Nephron (organoid): Measurements from ENCODE around the gene ATP6V1B1.

ENCODE experiments used
- H3K27ac Mint-ChIP-seq, 3 experiments: 2 replicates each; pipeline ENCODE4 v1.8.0; 2020; ENCODE audit warnings: mixed read lengths in 3 of 3, mild to moderate bottlenecking in 2 of 3, moderate library complexity in 1 of 3
- H3K27me3 Mint-ChIP-seq: 2 replicates; pipeline ENCODE4 v1.8.0; 2021; ENCODE audit warnings: low read depth, mild to moderate bottlenecking, moderate library complexity, mixed read lengths
- H3K36me3 Mint-ChIP-seq: 2 replicates; pipeline ENCODE4 v1.8.0; 2020; ENCODE audit warnings: low read depth, mixed read lengths
- H3K4me1 Mint-ChIP-seq: 2 replicates; pipeline ENCODE4 v1.8.0; 2020; ENCODE audit warnings: mixed read lengths
- H3K4me3 Mint-ChIP-seq, 3 experiments: 2 replicates each; pipeline ENCODE4 v1.8.0; 2020; ENCODE audit warnings: mild to moderate bottlenecking in 3 of 3, mixed read lengths in 3 of 3, moderate library complexity in 2 of 3
- H3K9me3 Mint-ChIP-seq: 2 replicates; pipeline ENCODE4 v1.8.0; 2020; ENCODE audit warnings: mixed read lengths
- TF ChIP-seq, protein P1 (sequence below), 3 experiments: fragments of 200-600 bp; sonication (generic); IDR thresholded peaks; one replicate each; pipeline ENCODE4 v1.5.0; 2021; ENCODE audit warnings: antibody characterized with exemption in 3 of 3; ENCODE audit not compliant: unreplicated experiment in 3 of 3

The ATP6V1B1 gene

DNA sequence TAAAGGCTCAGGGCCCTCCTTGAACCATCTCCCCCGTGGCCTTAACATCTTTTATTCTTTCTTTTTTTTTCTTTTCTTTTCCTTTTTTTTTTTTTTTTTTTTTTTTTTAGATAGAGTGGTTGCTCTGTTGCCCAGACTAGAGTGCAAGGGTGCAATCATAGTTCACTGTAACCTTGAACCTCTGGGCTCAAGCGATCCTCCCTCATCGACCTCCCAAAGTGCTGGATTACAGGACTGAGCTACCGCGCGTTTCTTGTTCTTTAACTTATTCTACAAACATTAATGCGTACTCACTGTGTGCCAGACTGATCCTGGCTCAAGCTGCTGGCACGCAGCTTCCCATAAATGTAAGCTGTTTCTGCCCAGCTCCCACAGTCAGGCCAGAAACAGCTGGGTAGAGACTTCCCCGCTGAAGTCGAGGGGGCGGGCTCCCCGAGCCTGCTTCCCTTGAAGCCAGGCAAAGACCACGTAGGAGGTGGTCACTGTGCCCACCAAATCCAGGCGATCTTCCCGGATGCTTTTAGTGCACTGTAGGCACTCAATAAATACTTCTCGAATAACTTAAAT lies 29.2 kb upstream of the ATP6V1B1 start:
- H3K4me1 Mint-ChIP-seq = peaks cover 27% of the 10 kb centered on the region

DNA sequence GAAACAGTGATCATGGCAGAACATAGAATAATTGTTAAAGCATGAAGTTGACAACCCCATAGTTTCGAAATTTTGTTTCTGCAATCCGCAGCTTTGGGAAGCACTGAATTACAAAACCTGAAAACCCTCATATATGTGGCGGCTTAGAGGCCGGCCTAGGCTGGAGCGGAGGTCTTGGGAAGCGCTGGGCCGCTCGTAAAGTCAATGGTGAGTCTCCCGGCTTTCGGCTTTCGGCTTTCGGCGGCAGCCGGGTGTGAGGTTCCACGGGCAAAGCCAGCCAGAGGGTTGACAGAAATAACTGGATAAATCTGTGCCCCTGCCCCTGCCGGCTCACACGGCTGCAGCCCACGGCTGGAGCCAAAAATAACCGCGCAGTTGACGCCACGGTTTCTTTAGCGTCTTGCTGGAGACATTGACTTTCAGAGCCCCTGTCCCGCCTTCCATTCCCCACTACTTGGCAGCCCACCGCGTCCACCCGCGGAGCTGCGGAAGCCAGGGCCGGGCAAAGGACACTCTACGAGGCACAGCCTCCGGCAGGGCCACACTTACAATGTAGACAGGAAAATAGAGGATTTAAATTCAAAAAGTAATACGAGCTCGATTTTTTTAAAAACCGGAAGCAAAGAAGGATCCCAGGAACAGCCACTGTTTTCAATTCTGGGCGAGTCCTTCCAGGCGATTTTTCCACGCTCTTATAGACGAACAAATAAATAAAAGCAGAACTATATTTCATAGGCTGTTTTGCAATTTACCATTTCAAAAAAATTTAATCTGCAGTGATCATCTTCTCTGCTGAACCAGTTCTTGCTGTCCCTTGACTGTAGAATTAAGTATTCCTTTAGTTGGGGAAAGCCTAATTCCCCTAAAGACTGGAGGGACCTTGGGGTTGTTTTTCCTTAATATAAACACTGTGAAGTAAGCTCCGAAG lies 28.3 kb upstream of the ATP6V1B1 start:
- peak overlapping the region; percentile 71 to 80 (median 75) for H3K4me3 Mint-ChIP-seq
- TF ChIP-seq, protein P1, sequence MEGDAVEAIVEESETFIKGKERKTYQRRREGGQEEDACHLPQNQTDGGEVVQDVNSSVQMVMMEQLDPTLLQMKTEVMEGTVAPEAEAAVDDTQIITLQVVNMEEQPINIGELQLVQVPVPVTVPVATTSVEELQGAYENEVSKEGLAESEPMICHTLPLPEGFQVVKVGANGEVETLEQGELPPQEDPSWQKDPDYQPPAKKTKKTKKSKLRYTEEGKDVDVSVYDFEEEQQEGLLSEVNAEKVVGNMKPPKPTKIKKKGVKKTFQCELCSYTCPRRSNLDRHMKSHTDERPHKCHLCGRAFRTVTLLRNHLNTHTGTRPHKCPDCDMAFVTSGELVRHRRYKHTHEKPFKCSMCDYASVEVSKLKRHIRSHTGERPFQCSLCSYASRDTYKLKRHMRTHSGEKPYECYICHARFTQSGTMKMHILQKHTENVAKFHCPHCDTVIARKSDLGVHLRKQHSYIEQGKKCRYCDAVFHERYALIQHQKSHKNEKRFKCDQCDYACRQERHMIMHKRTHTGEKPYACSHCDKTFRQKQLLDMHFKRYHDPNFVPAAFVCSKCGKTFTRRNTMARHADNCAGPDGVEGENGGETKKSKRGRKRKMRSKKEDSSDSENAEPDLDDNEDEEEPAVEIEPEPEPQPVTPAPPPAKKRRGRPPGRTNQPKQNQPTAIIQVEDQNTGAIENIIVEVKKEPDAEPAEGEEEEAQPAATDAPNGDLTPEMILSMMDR (IDR thresholded peaks at IDR 0.05; ENCODE audit: unreplicated experiment in 3 of 3) = no peak
- peaks cover 97% of the 10 kb centered on the region for H3K27me3 Mint-ChIP-seq
- H3K4me1 Mint-ChIP-seq = peaks cover 18% of the 10 kb centered on the region
- no peak overlapping the region for H3K27ac Mint-ChIP-seq
- H3K36me3 Mint-ChIP-seq = no peaks in the 10 kb centered on the region
- no peaks in the 10 kb centered on the region for H3K9me3 Mint-ChIP-seq

More for the DNA sequence above, 29.2 kb upstream of the ATP6V1B1 start:
- no peak overlapping the region for H3K27ac Mint-ChIP-seq
- H3K4me3 Mint-ChIP-seq = peak overlapping the region in 1 of 3 experiments; percentile 80
- peaks cover 97% of the 10 kb centered on the region for H3K27me3 Mint-ChIP-seq
- no peaks in the 10 kb centered on the region for H3K36me3 Mint-ChIP-seq
- H3K9me3 Mint-ChIP-seq = no peaks in the 10 kb centered on the region
- TF ChIP-seq, protein P1 (IDR thresholded peaks at IDR 0.05; ENCODE audit: unreplicated experiment in 3 of 3) = no peak

DNA sequence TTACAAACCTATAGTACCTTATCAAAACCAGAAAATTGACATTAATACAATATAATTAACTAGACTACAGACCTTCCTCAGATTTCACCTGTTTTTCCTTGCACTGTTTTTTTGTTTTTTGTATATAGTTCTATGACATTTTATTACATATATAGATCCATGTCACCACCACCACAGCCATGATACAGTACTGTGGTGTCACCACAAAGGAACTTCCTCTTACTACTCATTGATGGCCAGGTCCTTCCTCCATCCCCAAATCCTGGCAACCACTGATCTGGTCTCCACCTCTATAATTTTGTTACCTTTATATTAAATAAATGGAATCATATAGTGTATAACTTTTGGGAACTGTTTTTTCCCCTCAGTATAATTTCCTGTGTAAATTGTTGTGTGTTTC lies 19.4 kb upstream of the ATP6V1B1 start:
- Mint-ChIP-seq H3K36me3 (no peaks in the 10 kb centered on the region), H3K9me3 (peaks cover 5% of the 10 kb centered on the region), H3K4me3 (no peak overlapping the region), H3K27me3 (peaks cover 62% of the 10 kb centered on the region), H3K4me1 (peaks cover 3% of the 10 kb centered on the region), H3K27ac (no peak overlapping the region)
- TF ChIP-seq, protein P1 (IDR thresholded peaks at IDR 0.05; ENCODE audit: unreplicated experiment in 3 of 3) = no peak

DNA sequence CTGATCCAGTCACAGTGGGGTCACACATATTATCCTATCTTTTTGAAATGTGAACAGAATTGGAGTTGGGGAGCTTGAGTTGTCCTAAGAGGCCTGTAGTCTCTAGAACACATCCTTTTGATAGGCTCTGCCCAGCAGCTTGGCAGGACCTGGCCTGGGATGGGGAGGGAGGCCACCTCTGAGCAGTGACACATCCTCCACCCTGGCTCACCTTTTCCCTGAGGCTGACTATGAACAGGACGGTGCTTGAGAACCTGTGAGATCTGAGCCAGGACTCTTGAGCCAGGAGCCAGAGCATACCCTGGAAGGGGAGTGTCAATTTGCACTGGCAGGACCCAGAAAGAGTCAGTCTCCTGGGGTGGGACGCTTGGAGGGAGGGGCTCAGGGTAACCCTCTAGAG lies 17.7 kb upstream of the ATP6V1B1 start:
- Mint-ChIP-seq H3K9me3 (peaks cover 5% of the 10 kb centered on the region), H3K27me3 (peaks cover 50% of the 10 kb centered on the region)

DNA sequence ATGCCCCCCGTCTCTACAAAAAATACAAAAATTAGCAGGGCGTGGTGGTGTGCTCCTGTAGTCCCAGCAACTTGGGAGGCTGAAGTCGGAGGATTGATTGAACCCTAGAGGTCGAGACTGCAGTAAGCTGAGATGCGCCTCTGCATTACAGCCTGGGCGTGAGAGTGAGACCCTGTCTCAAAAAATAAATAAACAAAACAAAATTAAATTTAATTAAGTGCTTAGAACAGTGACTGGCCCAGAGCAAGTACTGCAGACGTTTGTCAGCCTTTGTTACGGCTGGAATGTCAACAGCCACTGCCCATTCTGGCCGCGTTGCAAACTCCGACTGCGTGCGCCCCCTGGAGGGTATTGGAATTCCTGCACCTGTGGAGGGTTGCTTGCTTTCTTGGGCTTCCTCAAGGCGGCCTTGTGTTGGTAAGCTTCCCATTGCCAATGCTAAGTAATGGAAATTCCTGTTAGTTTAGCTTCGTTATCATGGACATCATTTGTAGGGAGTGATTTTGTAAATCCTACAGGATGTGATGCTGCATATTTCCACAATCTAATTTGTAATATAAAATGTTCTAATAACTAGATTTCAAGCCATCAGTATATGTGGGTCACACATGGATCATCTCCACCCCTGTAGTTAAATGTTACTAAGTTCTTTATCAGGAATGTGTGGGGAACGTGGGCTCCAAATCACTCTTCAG lies 15.9 kb upstream of the ATP6V1B1 start:
- H3K36me3 Mint-ChIP-seq = no peaks in the 10 kb centered on the region
- TF ChIP-seq, protein P1 (IDR thresholded peaks at IDR 0.05; ENCODE audit: unreplicated experiment in 3 of 3) = peak; percentile 77 to 82 (median 78)
- H3K9me3 Mint-ChIP-seq = peaks cover 5% of the 10 kb centered on the region

More for the DNA sequence above, 17.7 kb upstream of the ATP6V1B1 start:
- Mint-ChIP-seq H3K36me3 (no peaks in the 10 kb centered on the region), H3K4me3 (no peak overlapping the region), H3K4me1 (peaks cover 19% of the 10 kb centered on the region), H3K27ac (no peak overlapping the region)
- TF ChIP-seq, protein P1 (IDR thresholded peaks at IDR 0.05; ENCODE audit: unreplicated experiment in 3 of 3) = no peak

More for the DNA sequence above, 15.9 kb upstream of the ATP6V1B1 start:
- Mint-ChIP-seq H3K4me3 (no peak overlapping the region), H3K4me1 (peaks cover 24% of the 10 kb centered on the region), H3K27me3 (peaks cover 43% of the 10 kb centered on the region), H3K27ac (no peak overlapping the region)
